WERI-Rb-1 (cell line): ENCODE results near the gene ATP6V1D.

Experiments used
- DNase-seq: peaks from one replicate; pipeline ENCODE4 v3.0.0-alpha.2; 2020
- H3K27ac ChIP-seq: fragments of 250-450 bp; sonication (Bioruptor Pico); 2 replicates; pipeline ENCODE4 v1.5.1; 2020; ENCODE audit warnings: mild to moderate bottlenecking, moderate library complexity
- H3K27me3 ChIP-seq: fragments of 250-450 bp; sonication (Bioruptor Pico); 2 replicates; pipeline ENCODE4 v1.5.1; 2021; ENCODE audit warnings: mild to moderate bottlenecking, low read depth, moderate library complexity; ENCODE audit not compliant: insufficient read depth, severe bottlenecking
- H3K36me3 ChIP-seq: fragments of 250-450 bp; sonication (Bioruptor Pico); 2 replicates; pipeline ENCODE4 v1.5.1; 2020; ENCODE audit warnings: mild to moderate bottlenecking, moderate library complexity
- H3K4me3 ChIP-seq: 2 replicates; pipeline ENCODE4 v1.5.1; 2011; ENCODE audit warnings: low read depth, mild to moderate bottlenecking, control low read depth, low read length
- H3K9me3 ChIP-seq: fragments of 250-450 bp; sonication (Bioruptor Pico); 2 replicates; pipeline ENCODE4 v1.5.1; 2021; ENCODE audit warnings: mild to moderate bottlenecking, moderate library complexity; ENCODE audit not compliant: severe bottlenecking
- CTCF ChIP-seq: IDR thresholded peaks from 2 replicates; pipeline ENCODE4 v1.5.1; 2011; ENCODE audit warnings: low read depth, mild to moderate bottlenecking, control low read depth, inconsistent platforms, low read length

The ATP6V1D gene

DNA sequence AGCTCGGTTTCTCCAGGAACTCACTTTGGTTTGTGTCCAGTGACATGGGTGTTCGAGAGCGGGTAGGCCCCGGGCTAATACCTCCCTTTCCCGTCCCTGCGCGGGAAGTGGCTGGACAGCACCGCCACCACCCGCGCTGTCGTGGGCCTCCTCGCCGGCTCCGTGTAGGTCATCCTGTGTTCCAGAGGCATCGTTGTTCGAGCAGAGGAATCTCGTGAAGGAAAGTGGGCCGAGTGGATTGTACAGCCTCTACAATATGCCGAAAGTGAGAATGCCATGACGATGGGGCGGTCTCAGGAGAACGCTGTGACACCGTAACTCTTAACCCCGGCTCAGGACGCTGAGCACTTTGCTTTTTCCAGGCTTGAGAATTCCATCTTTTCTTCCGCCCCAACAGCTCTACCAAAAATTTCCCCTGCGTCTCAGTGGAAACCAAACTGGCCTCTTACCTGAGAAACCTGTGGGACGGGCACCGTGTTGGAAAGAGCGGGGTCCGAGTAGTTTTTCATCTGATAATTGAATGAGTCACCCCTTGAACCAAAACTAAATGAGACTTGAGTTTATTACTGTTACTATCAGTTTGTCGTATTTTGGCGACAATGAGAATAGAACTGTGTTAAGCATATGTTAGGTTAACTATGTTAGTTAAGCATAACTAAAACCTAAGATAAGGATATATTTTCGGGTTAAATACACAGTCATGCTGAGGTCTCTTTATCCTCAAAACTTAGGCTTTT is 1.0 kb upstream of the ATP6V1D start:
- peak overlapping the region; percentile 84 for H3K4me3 ChIP-seq
- no peak for TF ChIP-seq CTCF
- H3K9me3 ChIP-seq, result no peaks in the 10 kb centered on the region
- no peaks in the 10 kb centered on the region for H3K27me3 ChIP-seq
- no peak for DNase-seq
- H3K36me3 ChIP-seq, result peaks cover 40% of the 10 kb centered on the region
- H3K27ac ChIP-seq, result peak overlapping the region; percentile 99

GRCh38 chr14:67358924-67359774 is 455 bp downstream of the ATP6V1D start:
- Histone ChIP-seq H3K36me3 (peaks cover 29% of the 10 kb centered on the region), H3K4me3 (peak overlapping the region; percentile 84), H3K27me3 (no peaks in the 10 kb centered on the region), H3K27ac (peak overlapping the region; percentile 99), H3K9me3 (no peaks in the 10 kb centered on the region)
- peak; percentile 14 for DNase-seq
- TF ChIP-seq CTCF, result no peak

DNA sequence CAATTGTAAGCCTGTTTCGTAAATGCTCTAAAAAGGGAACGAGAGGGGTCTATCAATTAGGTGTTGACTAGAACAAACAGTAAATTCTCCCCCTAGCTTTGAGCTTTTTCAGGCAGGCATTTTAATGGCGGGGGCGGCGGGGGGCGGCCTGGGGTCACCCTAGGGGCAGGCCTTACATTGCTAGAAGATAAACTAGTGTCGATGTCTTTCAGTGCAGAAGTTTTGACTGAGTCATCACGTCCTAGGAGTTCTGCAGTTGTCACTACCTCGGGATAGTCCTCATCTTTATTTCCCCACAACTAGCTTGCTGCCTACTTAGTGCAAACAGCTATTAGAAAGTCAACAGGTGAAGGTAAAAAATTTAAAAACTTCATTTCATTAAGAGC is 1.6 kb downstream of the ATP6V1D start:
- H3K4me3 ChIP-seq, result no peak overlapping the region
- no peaks in the 10 kb centered on the region for H3K27me3 ChIP-seq
- DNase-seq, result no peak
- no peaks in the 10 kb centered on the region for H3K9me3 ChIP-seq
- H3K36me3 ChIP-seq, result peaks cover 27% of the 10 kb centered on the region
- no peak overlapping the region for H3K27ac ChIP-seq
- TF ChIP-seq CTCF, result no peak

DNA sequence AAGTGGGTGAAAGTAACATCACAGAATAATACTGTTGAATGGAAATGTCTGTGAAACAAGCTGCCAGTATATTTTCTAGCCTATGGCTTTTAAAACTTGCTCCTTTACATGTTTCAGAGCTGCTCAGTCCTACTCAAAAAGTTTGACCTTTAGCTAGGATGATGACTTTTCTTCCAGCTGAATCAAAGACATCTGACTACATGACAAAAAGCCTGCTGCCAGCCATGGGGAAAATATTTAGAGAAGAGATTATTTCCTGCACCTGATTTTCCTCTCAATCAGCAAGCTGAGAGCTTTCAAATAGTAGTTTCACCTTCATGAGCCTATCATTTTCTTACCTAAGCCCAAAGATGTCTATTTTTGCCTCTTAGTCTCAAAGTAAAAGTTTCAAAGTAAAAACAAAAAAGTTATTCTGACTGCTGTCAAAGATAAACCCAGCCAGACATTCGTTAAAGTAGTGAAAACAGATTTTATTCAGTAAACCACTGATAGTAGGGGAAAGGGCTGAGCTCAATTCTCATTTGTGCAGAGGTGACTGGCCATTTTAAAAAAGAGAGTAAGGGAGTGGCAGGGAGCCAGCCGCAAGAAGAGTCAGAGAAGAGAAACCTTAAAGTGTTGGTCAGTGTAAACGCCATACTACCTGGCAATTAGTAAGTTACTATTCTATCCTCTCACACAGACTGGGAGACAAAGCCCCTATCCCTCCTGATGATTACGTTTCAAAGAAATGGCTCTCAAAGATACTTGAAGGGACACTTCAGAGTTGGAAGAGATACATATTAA is 2.2 kb downstream of the ATP6V1D start:
- Histone ChIP-seq H3K4me3 (no peak overlapping the region), H3K27ac (no peak overlapping the region), H3K27me3 (no peaks in the 10 kb centered on the region), H3K9me3 (no peaks in the 10 kb centered on the region), H3K36me3 (peaks cover 21% of the 10 kb centered on the region)
- DNase-seq, result no peak
- no peak for TF ChIP-seq CTCF

- H3K4me3 ChIP-seq, result no peak overlapping the region
- no peak overlapping the region for H3K27ac ChIP-seq
- no peaks in the 10 kb centered on the region for H3K27me3 ChIP-seq
- no peak for DNase-seq
- no peak for TF ChIP-seq CTCF
- H3K36me3 ChIP-seq, result peaks cover 54% of the 10 kb centered on the region
- no peaks in the 10 kb centered on the region for H3K9me3 ChIP-seq
Measured at GRCh38 chr14:67352055-67352454, 7.5 kb downstream of the ATP6V1D start.
